HCT116 (cell line): ENCODE results near the gene SCFD1. TPM values are rescaled to one million over a fixed set of nuclear protein-coding genes. Genes with fewer than 3 reads are reported as not detected.
"Not testable (repeated sequence)": the region's sequence is repeated elsewhere in the genome, so short reads cannot be mapped to it uniquely, and the experiment has no call there.

Experiments
- ATAC-seq: fragments of 200-7000 bp; cut with Tn5 transposase; 2 replicates; pipeline ENCODE4 v1.9.1; 2020; ENCODE audit warnings: mild to moderate bottlenecking, moderate library complexity
- BruUV-seq: library from RNA; stranded (reverse); fragments of 400-500 nt; replicated peaks from 2 replicates; lab custom pipeline; 2021; lab: Mats Ljungman, UMichigan
- CTCF ChIA-PET: fragments of 300-600 bp; sonication (Branson Sonifier 250); formaldehyde crosslinking; loops from one replicate; lab custom pipeline; 2021; ENCODE audit warnings: antibody characterized with exemption; lab: Charles Lee
- POLR2A ChIA-PET: fragments of 300-600, 350-600 bp; sonication (Branson Sonifier 250); formaldehyde crosslinking; loops from one replicate; lab custom pipeline; 2021; ENCODE audit warnings: antibody characterized with exemption; lab: Charles Lee
- RAD21 ChIA-PET, 2 experiments: fragments of 300-600 bp; sonication (Branson Sonifier 250); formaldehyde crosslinking; loops; one replicate each; lab custom pipeline; 2023; ENCODE audit warnings: low total read pairs in 2 of 2; ENCODE audit not compliant: uncharacterized antibody in 2 of 2, unreplicated experiment in 2 of 2, low non-redundant PET in 1 of 2; lab: Charles Lee
- DNase-seq: peaks from one replicate; pipeline ENCODE4 v3.0.0-alpha.2; 2010; ENCODE audit warnings: low read depth, low spot score
- H2AFZ ChIP-seq: fragments of 200-600 bp; shearing (Covaris generic), sonication (generic); 2 replicates; pipeline ENCODE4 v1.6.1; 2017; ENCODE audit warnings: low read depth, mixed run types, mixed read lengths, antibody characterized with exemption, low read length; ENCODE audit not compliant: poor library complexity, severe bottlenecking
- H3K27ac ChIP-seq: 2 replicates; pipeline ENCODE4 v1.5.1; 2012; ENCODE audit warnings: low read depth, low read length
- H3K27me3 ChIP-seq: fragments of 200-600 bp; sonication (generic); 2 replicates; pipeline ENCODE4 v1.6.1; 2016; ENCODE audit warnings: mixed run types, low read length, mixed read lengths; ENCODE audit not compliant: insufficient read depth
- H3K36me3 ChIP-seq, 2 experiments: fragments of 200-500 bp in 1 of 2; fragments of 200-600 bp in 1 of 2; sonication (Bioruptor generic) in 1 of 2; sonication (generic) in 1 of 2; 2 replicates each; pipeline versions ENCODE4 v1.5.1 to v1.6.1; 2014 to 2016; ENCODE audit warnings: low read length in 2 of 2, inconsistent platforms in 1 of 2, mixed read lengths in 1 of 2, mixed run types in 1 of 2; ENCODE audit not compliant: insufficient read depth in 2 of 2, control insufficient read depth in 1 of 2
- H3K4me1 ChIP-seq, 2 experiments: fragments of 200-600 bp in 1 of 2; sonication (generic) in 1 of 2; 2 replicates each; pipeline versions ENCODE4 v1.5.1 to v1.6.1; 2012 to 2017; ENCODE audit warnings: low read length in 2 of 2, inconsistent platforms in 1 of 2, mild to moderate bottlenecking in 1 of 2, mixed read lengths in 1 of 2, mixed run types in 1 of 2, moderate library complexity in 1 of 2; ENCODE audit not compliant: insufficient read depth in 2 of 2, control insufficient read depth in 1 of 2
- H3K4me2 ChIP-seq: fragments of 200-600 bp; sonication (generic); 2 replicates; pipeline ENCODE4 v1.6.1; 2017; ENCODE audit warnings: mixed run types, low read length, mixed read lengths
- H3K4me3 ChIP-seq, 2 experiments: fragments of 200-600 bp in 1 of 2; sonication (generic) in 1 of 2; replicated peaks in 1 of 2; 2 replicates each; pipeline ENCODE4 v1.5.1; 2011 to 2016; ENCODE audit warnings: low read length in 2 of 2, control low read depth in 1 of 2, low read depth in 1 of 2, mild to moderate bottlenecking in 1 of 2, mixed read lengths in 1 of 2, mixed run types in 1 of 2
- H3K79me2 ChIP-seq: fragments of 200-600 bp; sonication (generic); 2 replicates; pipeline ENCODE4 v1.6.1; 2017; ENCODE audit warnings: mild to moderate bottlenecking, mixed run types, low read length, moderate library complexity, mixed read lengths; ENCODE audit not compliant: insufficient read depth
- H3K9ac ChIP-seq: fragments of 200-600 bp; sonication (generic); 2 replicates; pipeline ENCODE4 v1.6.1; 2016; ENCODE audit warnings: low read length, mixed read lengths
- H3K9me2 ChIP-seq: fragments of 200-600 bp; sonication (generic), shearing (Covaris generic); 2 replicates; pipeline ENCODE4 v1.6.1; 2017; ENCODE audit warnings: mixed run types, mild to moderate bottlenecking, moderate library complexity; ENCODE audit not compliant: insufficient read depth
- H3K9me3 ChIP-seq, 2 experiments: fragments of 200-500 bp in 1 of 2; fragments of 200-600 bp in 1 of 2; sonication (Bioruptor generic) in 1 of 2; sonication (generic) in 1 of 2; 2 replicates each; pipeline ENCODE4 v1.6.1; 2014 to 2017; ENCODE audit warnings: low read length in 2 of 2, mixed read lengths in 2 of 2, inconsistent platforms in 1 of 2, low read depth in 1 of 2, mild to moderate bottlenecking in 1 of 2, mixed run types in 1 of 2, moderate library complexity in 1 of 2; ENCODE audit not compliant: control insufficient read depth in 1 of 2, insufficient read depth in 1 of 2
- H4K20me1 ChIP-seq: fragments of 200-600 bp; sonication (generic), shearing (Covaris generic); 2 replicates; pipeline ENCODE4 v1.6.1; 2017; ENCODE audit warnings: mixed run types, mild to moderate bottlenecking, moderate library complexity; ENCODE audit not compliant: insufficient read depth
- CEBPB ChIP-seq: IDR thresholded peaks from 2 replicates; pipeline ENCODE4 v1.6.1; 2012; ENCODE audit warnings: low read depth
- EGR1 ChIP-seq: IDR thresholded peaks from 2 replicates; pipeline ENCODE4 v1.6.1; 2012; ENCODE audit warnings: low read depth
- ELF1 ChIP-seq: IDR thresholded peaks from 2 replicates; pipeline ENCODE4 v1.6.1; 2012; ENCODE audit warnings: low read depth, borderline replicate concordance
- EZH2 ChIP-seq: fragments of 200-600 bp; sonication (generic); IDR thresholded peaks from 2 replicates; pipeline ENCODE4 v1.6.1; 2017; ENCODE audit warnings: antibody characterized with exemption, mixed run types
- EZH2phosphoT487 ChIP-seq: fragments of 200-600 bp; IDR thresholded peaks from 2 replicates; pipeline ENCODE4 v1.6.1; 2018; ENCODE audit warnings: antibody characterized with exemption, borderline replicate concordance
- FOSL1 ChIP-seq: IDR thresholded peaks from 2 replicates; pipeline ENCODE4 v1.6.1; 2012; ENCODE audit warnings: low read depth
- POLR2A ChIP-seq: IDR thresholded peaks from 2 replicates; pipeline ENCODE4 v1.7.0; 2011; ENCODE audit warnings: borderline replicate concordance; ENCODE audit not compliant: insufficient read depth, insufficient read length; ENCODE audit errors: extremely low read depth
- POLR2AphosphoS5 ChIP-seq: IDR thresholded peaks from 2 replicates; pipeline ENCODE4 v1.6.1; 2011; ENCODE audit warnings: mild to moderate bottlenecking, low read depth, low read length, moderate library complexity
- YY1 ChIP-seq: IDR thresholded peaks from 2 replicates; pipeline ENCODE4 v1.6.1; 2011; ENCODE audit warnings: low read length, low read depth, moderate library complexity, mild to moderate bottlenecking; ENCODE audit not compliant: insufficient replicate concordance; ENCODE audit errors: extremely low read depth
- ZFX ChIP-seq: fragments of 450-650 bp; IDR thresholded peaks from 2 replicates; pipeline ENCODE4 v1.6.1; 2017
- intact Hi-C: fragments of 100-400 bp; cut with micrococcal nuclease; formaldehyde crosslinking; loops from 2 replicates; pipeline ENCODE4 v1.10.0; 2022
- total RNA-seq: library from RNA; stranded (reverse); gene quantifications from one replicate; pipeline ENCODE4 v1.2.1, GENCODE V29; 2021; ENCODE audit not compliant: unreplicated experiment
- TF ChIP-seq, protein P1 (sequence below): IDR thresholded peaks from 2 replicates; pipeline ENCODE4 v1.6.1; 2012; ENCODE audit warnings: low read depth
- TF ChIP-seq, protein P2 (sequence below): IDR thresholded peaks from 2 replicates; pipeline ENCODE4 v1.6.1; 2012
- TF ChIP-seq, protein P3 (sequence below), 3 experiments: fragments of 200-600 bp in 1 of 3; sonication (generic) in 1 of 3; IDR thresholded peaks in 2 of 3; conservative IDR thresholded peaks in 1 of 3; 2 replicates each; pipeline ENCODE4 v1.5.1; 2012 to 2017; ENCODE audit warnings: low read depth in 2 of 3, low read length in 2 of 3, antibody characterized with exemption in 1 of 3, borderline replicate concordance in 1 of 3, control low read depth in 1 of 3, mild to moderate bottlenecking in 1 of 3, mixed read lengths in 1 of 3, mixed run types in 1 of 3, moderate library complexity in 1 of 3; ENCODE audit not compliant: insufficient read depth in 1 of 3

SCFD1 gene
- total RNA-seq, 1 experiment from 2014 or later, result 71.1 TPM

DNA sequence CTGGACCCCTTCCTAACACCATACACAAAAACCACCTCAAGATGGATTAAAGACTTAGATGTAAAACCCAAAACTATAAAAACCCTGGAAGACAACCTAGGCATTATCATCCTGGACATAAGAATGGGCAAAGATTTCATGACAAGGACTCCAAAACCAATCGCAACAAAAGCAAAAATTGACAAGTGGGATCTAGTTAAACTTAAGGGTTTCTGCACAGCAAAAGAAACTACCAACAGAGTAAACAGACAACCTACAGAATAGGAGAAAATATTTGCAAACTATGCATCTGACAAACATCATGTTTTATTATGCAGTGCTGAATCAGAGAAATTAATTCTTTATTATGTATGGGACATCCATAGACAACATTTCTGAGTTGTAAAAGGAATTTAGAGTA lies 45.8 kb upstream of the SCFD1 start:
- DNase-seq, H3K9me3 ChIP-seq, H3K4me2 ChIP-seq, H3K36me3 ChIP-seq, H3K4me3 ChIP-seq, RAD21 ChIA-PET, H3K9me2 ChIP-seq, H3K9ac ChIP-seq, CTCF ChIA-PET, H2AFZ ChIP-seq, H3K4me1 ChIP-seq, intact Hi-C loops, BruUV-seq, H3K27ac ChIP-seq, H3K27me3 ChIP-seq, ATAC-seq, POLR2A ChIA-PET: not testable (repeated sequence)
- Histone ChIP-seq H3K79me2 (peaks cover 100% of the 10 kb centered on the region), H4K20me1 (peaks cover 20% of the 10 kb centered on the region; the same call in 1 of the 2 replicates)

DNA sequence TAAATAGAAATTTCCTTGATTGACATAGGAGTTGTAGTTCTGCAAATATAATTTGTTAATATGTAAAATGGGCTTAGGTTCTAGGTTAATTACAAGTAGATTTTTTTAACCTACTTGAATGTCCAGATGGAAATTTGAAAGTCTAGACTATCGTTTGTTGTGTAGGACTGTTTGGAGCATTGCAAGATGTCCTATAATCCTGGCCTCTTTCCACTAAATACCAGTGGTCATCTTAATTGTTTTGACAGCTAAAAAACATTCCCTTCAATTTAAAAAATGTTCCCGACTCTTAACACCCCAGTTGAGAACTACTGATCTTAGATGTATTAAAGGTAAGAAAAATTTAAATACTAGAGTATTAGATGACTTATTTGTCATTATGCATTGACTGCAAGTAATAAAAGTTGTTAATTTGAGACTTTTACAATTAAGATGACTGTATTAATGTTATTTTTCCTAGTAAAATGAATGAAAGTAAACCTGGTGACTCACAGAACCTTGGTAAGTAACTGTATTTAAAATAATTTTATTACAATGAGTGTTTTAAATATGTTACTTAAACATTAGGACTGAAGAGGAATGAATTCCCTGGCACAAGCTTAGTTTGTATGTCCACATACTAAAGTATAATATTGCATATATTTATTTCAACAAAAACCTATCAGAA lies 41.4 kb upstream of the SCFD1 start:
- Histone ChIP-seq H3K36me3 (0 out of 4 replicates have a peak, but pooled peaks cover 2 to 5% of the 10 kb centered on the region in 2 experiments), H3K4me2 (no peak overlapping the region), H2AFZ (no peak overlapping the region), H3K4me1 (no peaks in the 10 kb centered on the region), H3K9me2 (no peaks in the 10 kb centered on the region), H3K27me3 (no peaks in the 10 kb centered on the region), H3K9ac (no peak overlapping the region), H3K4me3 (no peak overlapping the region), H4K20me1 (peaks cover 17% of the 10 kb centered on the region; the same call in 1 of the 2 replicates), H3K27ac (no peak overlapping the region), H3K9me3 (no peaks in the 10 kb centered on the region), H3K79me2 (peaks cover 100% of the 10 kb centered on the region)
- no peak for DNase-seq
- ChIA-PET POLR2A (no interaction called here), RAD21 (no interaction called here), CTCF (no interaction called here)
- no TSS peak for BruUV-seq
- no peak for ATAC-seq
- intact Hi-C loops, result no loop called here
- TF ChIP-seq ELF1 (no peak), EZH2 (no peak), ZFX (no peak), POLR2A (no peak), EGR1 (no peak), FOSL1 (no peak), POLR2AphosphoS5 (no peak), EZH2phosphoT487 (no peak), CEBPB (no peak), YY1 (no peak)
- TF ChIP-seq, protein P1, sequence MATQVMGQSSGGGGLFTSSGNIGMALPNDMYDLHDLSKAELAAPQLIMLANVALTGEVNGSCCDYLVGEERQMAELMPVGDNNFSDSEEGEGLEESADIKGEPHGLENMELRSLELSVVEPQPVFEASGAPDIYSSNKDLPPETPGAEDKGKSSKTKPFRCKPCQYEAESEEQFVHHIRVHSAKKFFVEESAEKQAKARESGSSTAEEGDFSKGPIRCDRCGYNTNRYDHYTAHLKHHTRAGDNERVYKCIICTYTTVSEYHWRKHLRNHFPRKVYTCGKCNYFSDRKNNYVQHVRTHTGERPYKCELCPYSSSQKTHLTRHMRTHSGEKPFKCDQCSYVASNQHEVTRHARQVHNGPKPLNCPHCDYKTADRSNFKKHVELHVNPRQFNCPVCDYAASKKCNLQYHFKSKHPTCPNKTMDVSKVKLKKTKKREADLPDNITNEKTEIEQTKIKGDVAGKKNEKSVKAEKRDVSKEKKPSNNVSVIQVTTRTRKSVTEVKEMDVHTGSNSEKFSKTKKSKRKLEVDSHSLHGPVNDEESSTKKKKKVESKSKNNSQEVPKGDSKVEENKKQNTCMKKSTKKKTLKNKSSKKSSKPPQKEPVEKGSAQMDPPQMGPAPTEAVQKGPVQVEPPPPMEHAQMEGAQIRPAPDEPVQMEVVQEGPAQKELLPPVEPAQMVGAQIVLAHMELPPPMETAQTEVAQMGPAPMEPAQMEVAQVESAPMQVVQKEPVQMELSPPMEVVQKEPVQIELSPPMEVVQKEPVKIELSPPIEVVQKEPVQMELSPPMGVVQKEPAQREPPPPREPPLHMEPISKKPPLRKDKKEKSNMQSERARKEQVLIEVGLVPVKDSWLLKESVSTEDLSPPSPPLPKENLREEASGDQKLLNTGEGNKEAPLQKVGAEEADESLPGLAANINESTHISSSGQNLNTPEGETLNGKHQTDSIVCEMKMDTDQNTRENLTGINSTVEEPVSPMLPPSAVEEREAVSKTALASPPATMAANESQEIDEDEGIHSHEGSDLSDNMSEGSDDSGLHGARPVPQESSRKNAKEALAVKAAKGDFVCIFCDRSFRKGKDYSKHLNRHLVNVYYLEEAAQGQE, result no peak
- TF ChIP-seq, protein P2, sequence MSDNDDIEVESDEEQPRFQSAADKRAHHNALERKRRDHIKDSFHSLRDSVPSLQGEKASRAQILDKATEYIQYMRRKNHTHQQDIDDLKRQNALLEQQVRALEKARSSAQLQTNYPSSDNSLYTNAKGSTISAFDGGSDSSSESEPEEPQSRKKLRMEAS, result no peak
- TF ChIP-seq, protein P3, sequence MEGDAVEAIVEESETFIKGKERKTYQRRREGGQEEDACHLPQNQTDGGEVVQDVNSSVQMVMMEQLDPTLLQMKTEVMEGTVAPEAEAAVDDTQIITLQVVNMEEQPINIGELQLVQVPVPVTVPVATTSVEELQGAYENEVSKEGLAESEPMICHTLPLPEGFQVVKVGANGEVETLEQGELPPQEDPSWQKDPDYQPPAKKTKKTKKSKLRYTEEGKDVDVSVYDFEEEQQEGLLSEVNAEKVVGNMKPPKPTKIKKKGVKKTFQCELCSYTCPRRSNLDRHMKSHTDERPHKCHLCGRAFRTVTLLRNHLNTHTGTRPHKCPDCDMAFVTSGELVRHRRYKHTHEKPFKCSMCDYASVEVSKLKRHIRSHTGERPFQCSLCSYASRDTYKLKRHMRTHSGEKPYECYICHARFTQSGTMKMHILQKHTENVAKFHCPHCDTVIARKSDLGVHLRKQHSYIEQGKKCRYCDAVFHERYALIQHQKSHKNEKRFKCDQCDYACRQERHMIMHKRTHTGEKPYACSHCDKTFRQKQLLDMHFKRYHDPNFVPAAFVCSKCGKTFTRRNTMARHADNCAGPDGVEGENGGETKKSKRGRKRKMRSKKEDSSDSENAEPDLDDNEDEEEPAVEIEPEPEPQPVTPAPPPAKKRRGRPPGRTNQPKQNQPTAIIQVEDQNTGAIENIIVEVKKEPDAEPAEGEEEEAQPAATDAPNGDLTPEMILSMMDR (IDR thresholded peaks at IDR 0.05 in 2 of 3, conservative IDR thresholded peaks at IDR 0.05 in 1 of 3; ENCODE audit: borderline replicate concordance in 1 of 3, insufficient read depth in 1 of 3, low read depth in 2 of 3, low read length in 2 of 3), result no peak
